Body of pancreas (tissue), 4 donors: ENCODE measurements around the gene FTCD. TPM values are rescaled to one million over a fixed set of nuclear protein-coding genes. Genes with fewer than 3 reads are reported as not detected.

Experiments used
- ATAC-seq: fragments of 150-250 bp; one replicate; pipeline ENCODE4 v1.9.1; 2016
- DNase-seq, 4 donors: peaks; one replicate each; pipeline ENCODE4 v3.0.0-alpha.2; 2019
- H3K27ac ChIP-seq, 4 donors: fragments of 200-600 bp; sonication (generic); 1 replicate in 3 of 4; 2 replicates in 1 of 4; pipeline versions ENCODE4 v1.5.1 to v1.6.1; 2016 to 2019; ENCODE audit warnings: mild to moderate bottlenecking in 1 of 4, mixed read lengths in 1 of 4, moderate library complexity in 1 of 4
- H3K27me3 ChIP-seq, 2 donors: fragments of 200-600 bp; sonication (generic); one replicate each; pipeline ENCODE4 v1.6.0; 2016; ENCODE audit warnings: mild to moderate bottlenecking in 1 of 2
- H3K36me3 ChIP-seq, 2 donors: fragments of 200-600 bp; sonication (generic); replicated peaks in 1 of 2; 2 replicates each; pipeline ENCODE4 v1.5.1; 2016; ENCODE audit warnings: low read depth in 2 of 2; ENCODE audit not compliant: insufficient read depth in 1 of 2
- H3K4me1 ChIP-seq: fragments of 200-600 bp; sonication (generic); one replicate; pipeline ENCODE4 v1.6.0; 2016
- H3K4me3 ChIP-seq, 2 donors: fragments of 200-600 bp; sonication (generic); 1 replicate in 1 of 2; 2 replicates in 1 of 2; pipeline ENCODE4 v1.5.1; 2016 to 2019
- H3K9me3 ChIP-seq, 3 donors: fragments of 200-600 bp; sonication (generic); 1 replicate in 2 of 3; 2 replicates in 1 of 3; pipeline ENCODE4 v1.5.1; 2016
- POLR2A ChIP-seq, 3 donors: fragments of 450-650 bp; IDR thresholded peaks; one replicate each; pipeline ENCODE4 v1.6.1; 2016; ENCODE audit warnings: antibody characterized with exemption in 3 of 3, mild to moderate bottlenecking in 2 of 3
- WGBS, 2 donors: methylation state at CpG; one replicate each; pipeline ENCODE4 v1.1.5; 2017; 5-methylcytosine and 5-hydroxymethylcytosine counted together
- intact Hi-C: fragments of 100-400 bp; cut with DNase I; formaldehyde crosslinking; loops from one replicate; pipeline ENCODE4 v1.15.1; 2023
- total RNA-seq, 2 donors: library from RNA; depleted of rRNA; stranded (reverse); fragments of >200 nt; gene quantifications; one replicate each; pipeline ENCODE4 v1.1.0, GENCODE V29; 2016
- TF ChIP-seq, protein P1 (sequence below), 7 experiments: fragments of 450-650 bp in 4 of 7; fragments of 200-600 bp in 3 of 7; sonication (generic) in 3 of 7; IDR thresholded peaks; one replicate each; pipeline ENCODE4 v1.5.1; 2016 to 2019; ENCODE audit warnings: antibody characterized with exemption in 7 of 7

FTCD gene
- total RNA-seq, 2 donors from 2014 or later: 0.33 TPM; not detected in 1

DNA sequence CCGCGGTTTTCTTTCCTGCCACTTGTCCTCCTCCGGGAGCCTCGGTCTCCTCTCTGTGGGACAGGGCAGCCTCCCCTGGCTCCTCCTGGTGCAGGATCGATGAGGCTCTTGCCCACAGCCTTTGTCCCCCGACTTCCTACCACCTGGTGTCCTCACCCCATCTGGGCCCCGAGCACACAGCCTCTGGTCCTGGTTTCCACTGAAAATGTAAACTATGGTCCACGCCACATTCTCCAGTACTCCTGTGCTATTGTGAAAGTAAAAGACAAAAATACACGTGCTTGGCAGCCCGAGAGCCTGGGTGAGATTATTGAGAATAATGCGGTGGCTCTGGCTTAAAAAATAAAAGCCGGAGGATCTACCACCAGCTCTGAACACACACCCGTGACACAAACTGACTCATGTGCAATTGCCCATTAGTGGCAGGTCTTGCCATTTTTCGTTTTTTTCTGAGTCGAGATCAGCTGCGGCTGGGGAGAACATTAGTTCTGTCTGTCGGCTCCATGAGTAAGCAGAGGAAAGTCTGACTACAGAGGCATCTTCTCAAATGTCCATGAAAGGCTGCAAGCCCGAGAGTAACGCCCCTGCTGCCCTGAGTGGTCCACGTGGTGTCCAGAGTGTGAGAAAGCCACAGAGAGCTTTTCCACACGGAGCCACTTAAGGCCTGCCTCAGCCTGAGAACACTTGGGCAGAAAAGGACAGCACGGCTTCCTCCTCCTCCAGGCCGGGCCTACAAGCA is 63.2 kb downstream of the FTCD start:
- intact Hi-C loops: no loop called here
- Histone ChIP-seq H3K27me3 (no peaks in the 10 kb centered on the region), H3K36me3 (no peaks in the 10 kb centered on the region), H3K4me1 (no peaks in the 10 kb centered on the region), H3K27ac (peak overlapping the region in 1 of 4 donors; percentile 9), H3K4me3 (no peak overlapping the region), H3K9me3 (no peaks in the 10 kb centered on the region)
- peak; percentile 58 for ATAC-seq
- peak in 1 of 3 donors; percentile 10 for TF ChIP-seq POLR2A (IDR thresholded peaks at IDR 0.05)
- TF ChIP-seq, protein P1, sequence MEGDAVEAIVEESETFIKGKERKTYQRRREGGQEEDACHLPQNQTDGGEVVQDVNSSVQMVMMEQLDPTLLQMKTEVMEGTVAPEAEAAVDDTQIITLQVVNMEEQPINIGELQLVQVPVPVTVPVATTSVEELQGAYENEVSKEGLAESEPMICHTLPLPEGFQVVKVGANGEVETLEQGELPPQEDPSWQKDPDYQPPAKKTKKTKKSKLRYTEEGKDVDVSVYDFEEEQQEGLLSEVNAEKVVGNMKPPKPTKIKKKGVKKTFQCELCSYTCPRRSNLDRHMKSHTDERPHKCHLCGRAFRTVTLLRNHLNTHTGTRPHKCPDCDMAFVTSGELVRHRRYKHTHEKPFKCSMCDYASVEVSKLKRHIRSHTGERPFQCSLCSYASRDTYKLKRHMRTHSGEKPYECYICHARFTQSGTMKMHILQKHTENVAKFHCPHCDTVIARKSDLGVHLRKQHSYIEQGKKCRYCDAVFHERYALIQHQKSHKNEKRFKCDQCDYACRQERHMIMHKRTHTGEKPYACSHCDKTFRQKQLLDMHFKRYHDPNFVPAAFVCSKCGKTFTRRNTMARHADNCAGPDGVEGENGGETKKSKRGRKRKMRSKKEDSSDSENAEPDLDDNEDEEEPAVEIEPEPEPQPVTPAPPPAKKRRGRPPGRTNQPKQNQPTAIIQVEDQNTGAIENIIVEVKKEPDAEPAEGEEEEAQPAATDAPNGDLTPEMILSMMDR (IDR thresholded peaks at IDR 0.05): no peak
- 65 to 75% methylated on average over 19 to 23 of the region's 23 CpGs for WGBS, 2 donors
- DNase-seq: peak in 3 of 4 donors; percentile 15 to 53 (median 29)

DNA sequence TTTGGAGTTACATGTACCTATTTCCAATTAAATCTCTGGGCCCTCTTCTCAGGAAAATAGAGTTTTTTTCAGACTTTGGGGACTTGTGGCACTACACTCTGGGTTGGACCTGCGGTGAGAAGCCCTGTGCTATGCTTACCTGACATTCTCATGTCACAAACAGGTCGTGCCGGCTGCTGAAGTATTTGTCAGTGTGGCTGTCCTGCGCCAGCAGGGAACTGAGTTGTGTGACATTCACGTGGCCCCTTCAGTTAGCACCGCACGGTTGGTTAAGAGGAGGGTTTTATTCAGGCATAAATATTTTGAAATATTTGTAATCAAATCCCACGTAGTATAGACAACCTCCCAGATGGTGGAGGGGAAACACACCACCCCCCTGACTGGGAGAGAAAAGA is 63.8 kb downstream of the FTCD start:
- Histone ChIP-seq H3K4me1 (no peaks in the 10 kb centered on the region), H3K9me3 (no peaks in the 10 kb centered on the region), H3K27ac (peak overlapping the region in 1 of 4 donors; percentile 9), H3K27me3 (no peaks in the 10 kb centered on the region), H3K36me3 (no peaks in the 10 kb centered on the region), H3K4me3 (no peak overlapping the region)
- DNase-seq (no peak), ATAC-seq (no peak)
- intact Hi-C loops: no loop called here
- 69 to 78% methylated on average over 8 of the region's 8 CpGs for WGBS, 2 donors
- no peak for TF ChIP-seq POLR2A (IDR thresholded peaks at IDR 0.05)
- TF ChIP-seq, protein P1 (IDR thresholded peaks at IDR 0.05): no peak

DNA sequence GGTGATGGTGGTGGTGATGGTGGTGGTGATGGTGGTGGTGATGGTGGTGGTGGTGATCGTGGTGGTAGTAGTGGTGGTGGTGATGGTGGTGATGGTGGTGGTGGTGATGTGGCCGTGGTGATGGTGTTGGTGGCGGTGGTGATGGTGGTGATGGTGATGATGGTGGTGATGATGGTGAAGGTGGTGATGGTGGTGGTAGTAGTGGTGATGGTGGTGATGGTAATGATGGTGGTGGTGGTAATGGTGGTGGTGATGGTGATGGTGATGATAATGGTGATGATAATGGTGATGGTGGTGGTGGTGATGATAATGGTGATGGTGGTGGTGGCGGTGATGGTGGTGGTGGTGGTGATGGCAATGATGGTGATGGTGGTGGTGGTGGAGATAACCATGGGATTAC is 64.3 kb downstream of the FTCD start:
- Histone ChIP-seq H3K4me1 (no peaks in the 10 kb centered on the region), H3K27me3 (no peaks in the 10 kb centered on the region), H3K4me3 (no peak overlapping the region), H3K27ac (no peak overlapping the region), H3K36me3 (no peaks in the 10 kb centered on the region), H3K9me3 (no peaks in the 10 kb centered on the region)
- intact Hi-C loops: no loop called here
- ATAC-seq: no peak
- TF ChIP-seq, protein P1 (IDR thresholded peaks at IDR 0.05): no peak
- no peak for TF ChIP-seq POLR2A (IDR thresholded peaks at IDR 0.05)
- DNase-seq: no peak
- WGBS, 2 donors: 79 to 84% methylated on average over 4 of the region's 4 CpGs

DNA sequence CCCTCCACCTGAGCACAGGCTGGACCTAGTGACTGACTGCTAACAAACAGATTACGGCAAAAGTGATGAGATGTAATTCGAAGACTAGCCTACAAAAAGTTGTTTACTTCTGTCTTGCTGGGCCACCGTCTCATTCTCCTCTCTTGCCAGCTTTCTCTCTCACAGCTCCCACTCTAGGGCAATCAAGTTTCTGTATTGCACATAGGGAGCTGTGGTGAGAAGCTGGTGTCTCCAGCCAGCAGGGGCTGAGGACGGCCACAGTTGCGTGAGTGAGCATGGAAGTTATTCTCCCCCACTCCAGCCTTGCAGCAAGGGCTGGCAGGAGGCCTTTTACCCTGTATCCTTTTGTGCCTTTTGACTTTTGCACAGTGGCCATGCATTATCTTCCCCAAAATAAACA is 66.1 kb downstream of the FTCD start:
- WGBS, 2 donors: 47 to 50% methylated on average over 5 of the region's 5 CpGs
- Histone ChIP-seq H3K4me3 (no peak overlapping the region), H3K27ac (no peak overlapping the region), H3K36me3 (no peaks in the 10 kb centered on the region), H3K9me3 (no peaks in the 10 kb centered on the region), H3K4me1 (no peaks in the 10 kb centered on the region), H3K27me3 (no peaks in the 10 kb centered on the region)
- ATAC-seq (no peak), DNase-seq (no peak)
- intact Hi-C loops: no loop called here
- no peak for TF ChIP-seq POLR2A (IDR thresholded peaks at IDR 0.05)
- TF ChIP-seq, protein P1 (IDR thresholded peaks at IDR 0.05): no peak

DNA sequence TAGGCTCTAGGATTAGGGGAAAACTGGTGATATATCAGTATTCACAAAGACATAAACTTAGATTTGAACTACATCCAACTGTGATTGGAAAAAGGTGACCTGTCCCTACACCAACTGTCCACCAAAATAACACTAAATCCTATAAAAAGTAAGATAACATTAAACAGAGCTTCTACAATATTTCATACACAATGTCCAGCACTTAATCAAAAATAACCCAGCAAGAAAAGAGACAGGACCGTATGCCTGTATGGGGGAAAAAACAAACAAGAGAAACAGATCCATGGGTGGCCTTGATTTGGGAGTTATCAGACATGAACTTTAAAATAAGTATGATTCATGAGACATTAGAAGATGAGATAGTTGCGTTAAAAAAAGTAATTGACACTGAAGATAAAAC is 67.2 kb downstream of the FTCD start:
- Histone ChIP-seq H3K4me3 (no peak overlapping the region), H3K27me3 (no peaks in the 10 kb centered on the region), H3K4me1 (no peaks in the 10 kb centered on the region), H3K36me3 (no peaks in the 10 kb centered on the region), H3K9me3 (no peaks in the 10 kb centered on the region), H3K27ac (no peak overlapping the region)
- intact Hi-C loops: no loop called here
- DNase-seq (no peak), ATAC-seq (no peak)
- TF ChIP-seq POLR2A (IDR thresholded peaks at IDR 0.05): no peak
- WGBS, 2 donors: 55 to 69% methylated on average over 2 of the region's 2 CpGs
